ENCODE data around the gene TMEM80.

DNA sequence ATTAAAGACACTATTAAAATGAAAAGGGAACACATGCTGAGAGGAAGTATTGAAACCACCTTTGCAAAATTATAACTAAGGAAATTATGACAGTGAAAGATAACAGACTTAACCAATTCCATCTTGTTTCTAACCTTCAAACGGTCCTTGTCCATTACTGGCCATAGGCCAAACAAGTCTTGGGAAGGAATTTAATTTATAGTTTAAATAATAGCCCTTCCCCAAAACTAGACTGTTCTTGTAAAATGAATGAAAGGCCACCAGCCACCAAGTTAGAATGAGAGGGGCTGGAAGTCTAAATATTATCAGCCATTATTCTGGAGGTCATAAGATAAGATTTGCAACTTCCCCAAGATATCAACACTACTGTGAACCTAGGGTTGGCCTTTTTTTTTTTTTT lies 49.8 kb downstream of the TMEM80 start:
- TF ChIP-seq, protein P1, sequence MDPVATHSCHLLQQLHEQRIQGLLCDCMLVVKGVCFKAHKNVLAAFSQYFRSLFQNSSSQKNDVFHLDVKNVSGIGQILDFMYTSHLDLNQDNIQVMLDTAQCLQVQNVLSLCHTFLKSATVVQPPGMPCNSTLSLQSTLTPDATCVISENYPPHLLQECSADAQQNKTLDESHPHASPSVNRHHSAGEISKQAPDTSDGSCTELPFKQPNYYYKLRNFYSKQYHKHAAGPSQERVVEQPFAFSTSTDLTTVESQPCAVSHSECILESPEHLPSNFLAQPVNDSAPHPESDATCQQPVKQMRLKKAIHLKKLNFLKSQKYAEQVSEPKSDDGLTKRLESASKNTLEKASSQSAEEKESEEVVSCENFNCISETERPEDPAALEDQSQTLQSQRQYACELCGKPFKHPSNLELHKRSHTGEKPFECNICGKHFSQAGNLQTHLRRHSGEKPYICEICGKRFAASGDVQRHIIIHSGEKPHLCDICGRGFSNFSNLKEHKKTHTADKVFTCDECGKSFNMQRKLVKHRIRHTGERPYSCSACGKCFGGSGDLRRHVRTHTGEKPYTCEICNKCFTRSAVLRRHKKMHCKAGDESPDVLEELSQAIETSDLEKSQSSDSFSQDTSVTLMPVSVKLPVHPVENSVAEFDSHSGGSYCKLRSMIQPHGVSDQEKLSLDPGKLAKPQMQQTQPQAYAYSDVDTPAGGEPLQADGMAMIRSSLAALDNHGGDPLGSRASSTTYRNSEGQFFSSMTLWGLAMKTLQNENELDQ (CRISPR knock-in tag; IDR thresholded peaks at IDR 0.05; ENCODE audit: borderline replicate concordance), result no peak
- TF ChIP-seq TCF7L2 (IDR thresholded peaks at IDR 0.05; ENCODE audit: low read depth, low read length) (no peak), MYC (IDR thresholded peaks at IDR 0.05; ENCODE audit: low read depth, low read length) (no peak), MYC (CRISPR knock-in tag; IDR thresholded peaks at IDR 0.05; ENCODE audit: borderline replicate concordance, low read depth) (no peak), CHCHD3 (CRISPR knock-in tag; IDR thresholded peaks at IDR 0.05) (no peak), ZBTB1 (CRISPR knock-in tag; IDR thresholded peaks at IDR 0.05; ENCODE audit: borderline replicate concordance, low read depth) (no peak), CBX3 (IDR thresholded peaks at IDR 0.05; ENCODE audit: borderline replicate concordance in 1 of 2, low read length in 2 of 2) (no peak), CBX2 (IDR thresholded peaks at IDR 0.05; ENCODE audit: insufficient read depth, low read length, poor library complexity, severe bottlenecking) (no peak), SIN3B (IDR thresholded peaks at IDR 0.05; ENCODE audit: low read depth) (no peak), MTA2 (IDR thresholded peaks at IDR 0.05; ENCODE audit: low read depth) (no peak)
- TF ChIP-seq, protein P2, sequence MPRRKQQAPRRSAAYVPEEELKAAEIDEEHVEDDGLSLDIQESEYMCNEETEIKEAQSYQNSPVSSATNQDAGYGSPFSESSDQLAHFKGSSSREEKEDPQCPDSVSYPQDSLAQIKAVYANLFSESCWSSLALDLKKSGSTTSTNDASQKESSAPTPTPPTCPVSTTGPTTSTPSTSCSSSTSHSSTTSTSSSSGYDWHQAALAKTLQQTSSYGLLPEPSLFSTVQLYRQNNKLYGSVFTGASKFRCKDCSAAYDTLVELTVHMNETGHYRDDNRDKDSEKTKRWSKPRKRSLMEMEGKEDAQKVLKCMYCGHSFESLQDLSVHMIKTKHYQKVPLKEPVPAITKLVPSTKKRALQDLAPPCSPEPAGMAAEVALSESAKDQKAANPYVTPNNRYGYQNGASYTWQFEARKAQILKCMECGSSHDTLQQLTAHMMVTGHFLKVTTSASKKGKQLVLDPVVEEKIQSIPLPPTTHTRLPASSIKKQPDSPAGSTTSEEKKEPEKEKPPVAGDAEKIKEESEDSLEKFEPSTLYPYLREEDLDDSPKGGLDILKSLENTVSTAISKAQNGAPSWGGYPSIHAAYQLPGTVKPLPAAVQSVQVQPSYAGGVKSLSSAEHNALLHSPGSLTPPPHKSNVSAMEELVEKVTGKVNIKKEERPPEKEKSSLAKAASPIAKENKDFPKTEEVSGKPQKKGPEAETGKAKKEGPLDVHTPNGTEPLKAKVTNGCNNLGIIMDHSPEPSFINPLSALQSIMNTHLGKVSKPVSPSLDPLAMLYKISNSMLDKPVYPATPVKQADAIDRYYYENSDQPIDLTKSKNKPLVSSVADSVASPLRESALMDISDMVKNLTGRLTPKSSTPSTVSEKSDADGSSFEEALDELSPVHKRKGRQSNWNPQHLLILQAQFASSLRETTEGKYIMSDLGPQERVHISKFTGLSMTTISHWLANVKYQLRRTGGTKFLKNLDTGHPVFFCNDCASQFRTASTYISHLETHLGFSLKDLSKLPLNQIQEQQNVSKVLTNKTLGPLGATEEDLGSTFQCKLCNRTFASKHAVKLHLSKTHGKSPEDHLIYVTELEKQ (CRISPR knock-in tag; IDR thresholded peaks at IDR 0.05), result no peak
- TF ChIP-seq, protein P3, sequence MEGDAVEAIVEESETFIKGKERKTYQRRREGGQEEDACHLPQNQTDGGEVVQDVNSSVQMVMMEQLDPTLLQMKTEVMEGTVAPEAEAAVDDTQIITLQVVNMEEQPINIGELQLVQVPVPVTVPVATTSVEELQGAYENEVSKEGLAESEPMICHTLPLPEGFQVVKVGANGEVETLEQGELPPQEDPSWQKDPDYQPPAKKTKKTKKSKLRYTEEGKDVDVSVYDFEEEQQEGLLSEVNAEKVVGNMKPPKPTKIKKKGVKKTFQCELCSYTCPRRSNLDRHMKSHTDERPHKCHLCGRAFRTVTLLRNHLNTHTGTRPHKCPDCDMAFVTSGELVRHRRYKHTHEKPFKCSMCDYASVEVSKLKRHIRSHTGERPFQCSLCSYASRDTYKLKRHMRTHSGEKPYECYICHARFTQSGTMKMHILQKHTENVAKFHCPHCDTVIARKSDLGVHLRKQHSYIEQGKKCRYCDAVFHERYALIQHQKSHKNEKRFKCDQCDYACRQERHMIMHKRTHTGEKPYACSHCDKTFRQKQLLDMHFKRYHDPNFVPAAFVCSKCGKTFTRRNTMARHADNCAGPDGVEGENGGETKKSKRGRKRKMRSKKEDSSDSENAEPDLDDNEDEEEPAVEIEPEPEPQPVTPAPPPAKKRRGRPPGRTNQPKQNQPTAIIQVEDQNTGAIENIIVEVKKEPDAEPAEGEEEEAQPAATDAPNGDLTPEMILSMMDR (IDR thresholded peaks at IDR 0.05 in 2 of 3, conservative IDR thresholded peaks at IDR 0.05 in 1 of 3; ENCODE audit: insufficient read depth in 2 of 3, low read depth in 1 of 3, low read length in 3 of 3), result no peak
- TF ChIP-seq, protein P4, sequence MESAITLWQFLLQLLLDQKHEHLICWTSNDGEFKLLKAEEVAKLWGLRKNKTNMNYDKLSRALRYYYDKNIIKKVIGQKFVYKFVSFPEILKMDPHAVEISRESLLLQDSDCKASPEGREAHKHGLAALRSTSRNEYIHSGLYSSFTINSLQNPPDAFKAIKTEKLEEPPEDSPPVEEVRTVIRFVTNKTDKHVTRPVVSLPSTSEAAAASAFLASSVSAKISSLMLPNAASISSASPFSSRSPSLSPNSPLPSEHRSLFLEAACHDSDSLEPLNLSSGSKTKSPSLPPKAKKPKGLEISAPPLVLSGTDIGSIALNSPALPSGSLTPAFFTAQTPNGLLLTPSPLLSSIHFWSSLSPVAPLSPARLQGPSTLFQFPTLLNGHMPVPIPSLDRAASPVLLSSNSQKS (CRISPR knock-in tag; IDR thresholded peaks at IDR 0.05), result no peak
- TF ChIP-seq, protein P5, sequence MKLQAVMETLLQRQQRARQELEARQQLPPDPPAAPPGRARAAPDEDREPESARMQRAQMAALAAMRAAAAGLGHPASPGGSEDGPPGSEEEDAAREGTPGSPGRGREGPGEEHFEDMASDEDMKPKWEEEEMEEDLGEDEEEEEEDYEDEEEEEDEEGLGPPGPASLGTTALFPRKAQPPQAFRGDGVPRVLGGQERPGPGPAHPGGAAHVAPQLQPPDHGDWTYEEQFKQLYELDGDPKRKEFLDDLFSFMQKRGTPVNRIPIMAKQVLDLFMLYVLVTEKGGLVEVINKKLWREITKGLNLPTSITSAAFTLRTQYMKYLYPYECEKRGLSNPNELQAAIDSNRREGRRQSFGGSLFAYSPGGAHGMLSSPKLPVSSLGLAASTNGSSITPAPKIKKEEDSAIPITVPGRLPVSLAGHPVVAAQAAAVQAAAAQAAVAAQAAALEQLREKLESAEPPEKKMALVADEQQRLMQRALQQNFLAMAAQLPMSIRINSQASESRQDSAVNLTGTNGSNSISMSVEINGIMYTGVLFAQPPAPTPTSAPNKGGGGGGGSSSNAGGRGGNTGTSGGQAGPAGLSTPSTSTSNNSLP (IDR thresholded peaks at IDR 0.05; ENCODE audit: borderline replicate concordance, low read depth, low read length), result no peak
- TF ChIP-seq, protein P6, sequence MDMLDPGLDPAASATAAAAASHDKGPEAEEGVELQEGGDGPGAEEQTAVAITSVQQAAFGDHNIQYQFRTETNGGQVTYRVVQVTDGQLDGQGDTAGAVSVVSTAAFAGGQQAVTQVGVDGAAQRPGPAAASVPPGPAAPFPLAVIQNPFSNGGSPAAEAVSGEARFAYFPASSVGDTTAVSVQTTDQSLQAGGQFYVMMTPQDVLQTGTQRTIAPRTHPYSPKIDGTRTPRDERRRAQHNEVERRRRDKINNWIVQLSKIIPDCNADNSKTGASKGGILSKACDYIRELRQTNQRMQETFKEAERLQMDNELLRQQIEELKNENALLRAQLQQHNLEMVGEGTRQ (CRISPR knock-in tag; IDR thresholded peaks at IDR 0.05), result no peak
